ENCODE measurements around the gene SIM1. TPM values are rescaled to one million over a fixed set of nuclear protein-coding genes. Genes with fewer than 3 reads are reported as not detected.

SIM1 gene
- polyA plus RNA-seq, 1 experiment = not detected

DNA sequence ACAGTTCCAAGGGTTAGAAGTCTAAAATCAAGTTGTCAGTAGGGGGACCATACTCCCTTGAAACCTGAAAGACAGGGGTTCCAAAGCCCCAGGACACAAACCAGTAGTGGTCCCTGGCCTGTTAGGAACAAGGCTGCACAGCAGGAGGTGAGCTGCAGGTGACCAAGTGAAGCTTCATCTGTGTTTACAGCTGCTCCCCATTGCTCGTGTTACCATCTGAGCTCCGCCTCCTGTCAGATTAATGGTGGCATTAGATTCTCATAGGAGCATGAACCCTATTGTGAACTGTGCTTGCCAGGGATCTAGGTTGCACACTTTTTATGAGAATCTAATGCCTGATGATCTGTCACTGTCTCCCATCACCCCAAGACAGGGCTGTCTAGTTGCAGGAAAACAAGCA is 25.3 kb upstream of the SIM1 start:
- ChIA-PET CTCF (no interaction called here), POLR2A (no interaction called here)
- DNase-seq (ENCODE audit: low read depth, low spot score) = no peak
- Histone ChIP-seq H3K27ac (ENCODE audit: low read depth, low read length) (no peak overlapping the region), H3K27me3 (ENCODE audit: control insufficient read depth, insufficient read depth, low read length) (peaks cover 14% of the 10 kb centered on the region), H3K4me3 (ENCODE audit: low read depth, low read length) (no peak overlapping the region), H3K9me3 (ENCODE audit: control insufficient read depth, insufficient read depth, low read length) (no peaks in the 10 kb centered on the region)
- TF ChIP-seq, protein P1, sequence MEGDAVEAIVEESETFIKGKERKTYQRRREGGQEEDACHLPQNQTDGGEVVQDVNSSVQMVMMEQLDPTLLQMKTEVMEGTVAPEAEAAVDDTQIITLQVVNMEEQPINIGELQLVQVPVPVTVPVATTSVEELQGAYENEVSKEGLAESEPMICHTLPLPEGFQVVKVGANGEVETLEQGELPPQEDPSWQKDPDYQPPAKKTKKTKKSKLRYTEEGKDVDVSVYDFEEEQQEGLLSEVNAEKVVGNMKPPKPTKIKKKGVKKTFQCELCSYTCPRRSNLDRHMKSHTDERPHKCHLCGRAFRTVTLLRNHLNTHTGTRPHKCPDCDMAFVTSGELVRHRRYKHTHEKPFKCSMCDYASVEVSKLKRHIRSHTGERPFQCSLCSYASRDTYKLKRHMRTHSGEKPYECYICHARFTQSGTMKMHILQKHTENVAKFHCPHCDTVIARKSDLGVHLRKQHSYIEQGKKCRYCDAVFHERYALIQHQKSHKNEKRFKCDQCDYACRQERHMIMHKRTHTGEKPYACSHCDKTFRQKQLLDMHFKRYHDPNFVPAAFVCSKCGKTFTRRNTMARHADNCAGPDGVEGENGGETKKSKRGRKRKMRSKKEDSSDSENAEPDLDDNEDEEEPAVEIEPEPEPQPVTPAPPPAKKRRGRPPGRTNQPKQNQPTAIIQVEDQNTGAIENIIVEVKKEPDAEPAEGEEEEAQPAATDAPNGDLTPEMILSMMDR (IDR thresholded peaks at IDR 0.05; ENCODE audit: low read depth, low read length) = no peak

DNA sequence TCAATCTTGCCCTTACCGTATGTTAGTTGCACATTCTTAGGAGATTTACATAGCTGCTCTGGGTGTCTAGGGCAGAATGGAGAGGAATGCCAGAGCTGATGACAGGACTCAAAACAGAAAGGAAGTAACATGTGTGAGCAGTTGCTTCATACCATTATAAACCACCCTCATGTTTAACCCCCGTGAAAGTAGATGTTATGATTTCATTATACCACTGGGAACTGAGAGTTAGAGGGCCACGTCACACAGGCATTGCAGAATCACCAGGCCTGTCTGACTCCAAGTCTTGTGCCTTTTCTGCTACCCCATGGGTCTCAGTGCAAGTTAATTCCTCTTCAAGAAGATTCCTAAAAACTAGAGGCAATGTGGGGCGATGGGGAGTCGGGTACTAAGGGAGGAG is 23.5 kb upstream of the SIM1 start:
- TF ChIP-seq, protein P1 (IDR thresholded peaks at IDR 0.05; ENCODE audit: low read depth, low read length) = no peak
- Histone ChIP-seq H3K27me3 (ENCODE audit: control insufficient read depth, insufficient read depth, low read length) (peaks cover 21% of the 10 kb centered on the region), H3K27ac (ENCODE audit: low read depth, low read length) (no peak overlapping the region), H3K9me3 (ENCODE audit: control insufficient read depth, insufficient read depth, low read length) (no peaks in the 10 kb centered on the region), H3K4me3 (ENCODE audit: low read depth, low read length) (no peak overlapping the region)
- CTCF ChIA-PET = no interaction called here
- POLR2A ChIA-PET = no interaction called here
- DNase-seq (ENCODE audit: low read depth, low spot score) = no peak

DNA sequence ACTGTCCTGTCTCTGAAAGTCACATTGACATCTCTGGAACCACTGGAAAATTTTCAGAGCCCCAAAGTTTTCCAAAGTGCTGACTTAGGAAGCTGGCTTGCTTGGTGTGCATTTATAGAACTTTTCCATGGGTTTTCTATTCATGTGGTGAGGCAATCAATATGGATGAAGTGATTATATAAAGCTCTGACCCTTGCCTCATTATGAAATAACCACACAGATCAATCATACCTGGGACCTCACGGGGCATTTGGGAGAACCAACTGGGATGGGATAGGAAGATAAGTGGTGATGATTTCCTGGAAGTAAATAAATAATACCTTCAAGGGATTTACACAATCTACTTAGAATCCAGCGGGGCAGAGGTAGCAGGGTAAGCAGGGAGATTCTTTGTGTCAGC is 22.9 kb upstream of the SIM1 start:
- Histone ChIP-seq H3K9me3 (ENCODE audit: control insufficient read depth, insufficient read depth, low read length) (no peaks in the 10 kb centered on the region), H3K27me3 (ENCODE audit: control insufficient read depth, insufficient read depth, low read length) (peaks cover 24% of the 10 kb centered on the region), H3K27ac (ENCODE audit: low read depth, low read length) (no peak overlapping the region), H3K4me3 (ENCODE audit: low read depth, low read length) (no peak overlapping the region)
- CTCF ChIA-PET = no interaction called here
- TF ChIP-seq, protein P1 (IDR thresholded peaks at IDR 0.05; ENCODE audit: low read depth, low read length) = no peak
- POLR2A ChIA-PET = no interaction called here
- DNase-seq (ENCODE audit: low read depth, low spot score) = no peak

DNA sequence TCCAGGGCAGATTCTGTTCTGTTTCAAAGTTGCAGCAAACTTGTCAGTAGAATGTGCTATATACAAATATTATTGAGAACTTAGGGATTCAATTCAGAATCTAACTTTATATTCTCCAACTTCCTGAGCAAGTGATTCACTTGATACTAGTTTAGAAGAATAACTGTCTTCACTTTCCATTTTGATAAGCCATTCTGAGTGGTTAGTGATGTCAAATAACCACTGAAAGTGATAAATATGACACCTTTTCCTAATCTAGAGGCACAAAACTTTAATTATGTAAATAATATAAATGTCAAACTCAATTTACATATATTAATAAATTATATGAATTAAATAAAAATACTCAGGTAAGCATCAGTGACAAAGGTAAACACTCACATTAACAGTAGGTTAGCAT is 20.5 kb upstream of the SIM1 start:
- Histone ChIP-seq H3K4me3 (ENCODE audit: low read depth, low read length) (no peak overlapping the region), H3K9me3 (ENCODE audit: control insufficient read depth, insufficient read depth, low read length) (no peaks in the 10 kb centered on the region), H3K27ac (ENCODE audit: low read depth, low read length) (no peak overlapping the region), H3K27me3 (ENCODE audit: control insufficient read depth, insufficient read depth, low read length) (peaks cover 24% of the 10 kb centered on the region)
- TF ChIP-seq, protein P1 (IDR thresholded peaks at IDR 0.05; ENCODE audit: low read depth, low read length) = no peak
- CTCF ChIA-PET = interaction anchor here (1.0 kb wide), 2 partner anchors 368 to 386 kb away, joined by 3 read pairs; no protein-coding TSS in a partner anchor
- DNase-seq (ENCODE audit: low read depth, low spot score) = no peak
- POLR2A ChIA-PET = no interaction called here

DNA sequence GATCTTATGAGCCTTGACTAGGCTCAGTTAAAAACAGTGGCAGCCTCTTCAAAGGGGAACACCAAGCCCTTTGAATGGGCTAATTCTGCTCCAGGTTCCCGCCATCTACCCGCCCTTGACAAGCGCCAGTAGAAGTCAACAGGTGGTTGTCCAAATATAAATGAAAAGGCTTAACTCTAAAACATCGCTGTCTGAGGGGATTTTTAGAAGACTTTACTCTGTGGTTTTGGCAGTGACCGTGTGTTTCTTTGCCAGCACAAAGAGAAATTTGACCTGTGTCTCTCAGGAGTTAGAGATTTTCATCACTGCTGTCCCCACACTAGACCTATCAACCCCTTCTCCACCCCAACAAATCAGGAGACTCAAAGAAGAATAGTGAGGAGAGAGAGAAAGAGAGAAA is 19.8 kb upstream of the SIM1 start:
- TF ChIP-seq, protein P1 (IDR thresholded peaks at IDR 0.05; ENCODE audit: low read depth, low read length) = no peak
- no peak for DNase-seq (ENCODE audit: low read depth, low spot score)
- Histone ChIP-seq H3K27ac (ENCODE audit: low read depth, low read length) (no peak overlapping the region), H3K27me3 (ENCODE audit: control insufficient read depth, insufficient read depth, low read length) (peaks cover 24% of the 10 kb centered on the region), H3K4me3 (ENCODE audit: low read depth, low read length) (no peak overlapping the region), H3K9me3 (ENCODE audit: control insufficient read depth, insufficient read depth, low read length) (no peaks in the 10 kb centered on the region)
- ChIA-PET CTCF (interaction anchor here (1.0 kb wide), 1 partner anchor 367 kb away, joined by 3 read pairs; no protein-coding TSS in a partner anchor), POLR2A (no interaction called here)

Data from AG04450 (cell line).